CD4-positive, alpha-beta T cell treated with Interleukin-2 at 100 ng/mL for 4 hours (primary cell): Measurements from ENCODE around the gene TCF7L1.
A peak's percentile ranks its signal among the peaks of the same experiment; 100 is the strongest.

ENCODE experiments used
- DNase-seq: peaks from one replicate; pipeline ENCODE4 v3.0.0-alpha.2; 2020; ENCODE audit warnings: low spot score

The TCF7L1 gene

GRCh38 chr2:85255456-85255812 is 122.2 kb downstream of the TCF7L1 start:
- DNase-seq: no peak

GRCh38 chr2:85255813-85256594 is 122.8 kb downstream of the TCF7L1 start:
- no peak for DNase-seq

- DNase-seq: no peak
Observed at GRCh38 chr2:85257359-85257969, 124.3 kb downstream of the TCF7L1 start.

GRCh38 chr2:85257970-85258605 is 124.9 kb downstream of the TCF7L1 start:
- DNase-seq: no peak

GRCh38 chr2:85259101-85259590 is 126.0 kb downstream of the TCF7L1 start:
- DNase-seq: no peak

- DNase-seq: no peak
Observed at GRCh38 chr2:85259879-85260278, 126.7 kb downstream of the TCF7L1 start.

- no peak for DNase-seq
Observed at GRCh38 chr2:85263591-85263990, 130.4 kb downstream of the TCF7L1 start.

GRCh38 chr2:85264471-85264870 is 131.3 kb downstream of the TCF7L1 start:
- no peak for DNase-seq

GRCh38 chr2:85265304-85265703 is 132.1 kb downstream of the TCF7L1 start:
- no peak for DNase-seq

- DNase-seq: peak; percentile 68
Observed at GRCh38 chr2:85266146-85267041, 133.2 kb downstream of the TCF7L1 start.

GRCh38 chr2:85269959-85270358 is 136.8 kb downstream of the TCF7L1 start:
- DNase-seq: no peak

GRCh38 chr2:85272357-85272756 is 139.2 kb downstream of the TCF7L1 start:
- DNase-seq: no peak

GRCh38 chr2:85273738-85274731 is 140.8 kb downstream of the TCF7L1 start:
- no peak for DNase-seq

- DNase-seq: no peak
Observed at GRCh38 chr2:85275984-85276540, 142.9 kb downstream of the TCF7L1 start.

- no peak for DNase-seq
Observed at GRCh38 chr2:85276571-85277118, 143.5 kb downstream of the TCF7L1 start.

GRCh38 chr2:85277416-85278158 is 144.4 kb downstream of the TCF7L1 start:
- no peak for DNase-seq

GRCh38 chr2:85278361-85278760 is 145.2 kb downstream of the TCF7L1 start:
- DNase-seq: no peak

GRCh38 chr2:85281553-85281952 is 148.4 kb downstream of the TCF7L1 start:
- DNase-seq: no peak

GRCh38 chr2:85282914-85283313 is 149.7 kb downstream of the TCF7L1 start:
- no peak for DNase-seq
